ENCODE data around the gene NOXA1. TPM values are rescaled to one million over a fixed set of nuclear protein-coding genes. Genes with fewer than 3 reads are reported as not detected.

NOXA1 gene
- total and polyA plus RNA-seq, 2 donors from 2014 or later, result 19.1 to 21.8 TPM

DNA sequence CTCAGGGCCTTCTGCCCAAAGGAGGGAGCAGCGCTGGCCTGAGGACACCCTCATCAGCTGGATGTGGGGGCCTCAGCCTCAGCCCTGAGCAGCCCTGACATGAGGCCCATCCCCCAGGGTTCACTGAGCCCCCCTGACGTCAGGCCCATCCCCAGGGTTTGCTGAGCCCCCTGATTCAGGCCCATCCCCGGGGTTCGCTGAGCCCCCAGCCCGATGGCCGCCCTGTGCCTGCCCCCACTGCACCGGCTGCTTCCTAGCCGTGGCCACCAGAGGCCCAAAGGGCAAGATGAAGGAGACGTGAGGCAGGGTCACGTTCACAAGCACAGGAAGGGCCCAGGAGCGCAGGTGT lies 55.4 kb downstream of the NOXA1 start:
- TF ChIP-seq, protein P1, sequence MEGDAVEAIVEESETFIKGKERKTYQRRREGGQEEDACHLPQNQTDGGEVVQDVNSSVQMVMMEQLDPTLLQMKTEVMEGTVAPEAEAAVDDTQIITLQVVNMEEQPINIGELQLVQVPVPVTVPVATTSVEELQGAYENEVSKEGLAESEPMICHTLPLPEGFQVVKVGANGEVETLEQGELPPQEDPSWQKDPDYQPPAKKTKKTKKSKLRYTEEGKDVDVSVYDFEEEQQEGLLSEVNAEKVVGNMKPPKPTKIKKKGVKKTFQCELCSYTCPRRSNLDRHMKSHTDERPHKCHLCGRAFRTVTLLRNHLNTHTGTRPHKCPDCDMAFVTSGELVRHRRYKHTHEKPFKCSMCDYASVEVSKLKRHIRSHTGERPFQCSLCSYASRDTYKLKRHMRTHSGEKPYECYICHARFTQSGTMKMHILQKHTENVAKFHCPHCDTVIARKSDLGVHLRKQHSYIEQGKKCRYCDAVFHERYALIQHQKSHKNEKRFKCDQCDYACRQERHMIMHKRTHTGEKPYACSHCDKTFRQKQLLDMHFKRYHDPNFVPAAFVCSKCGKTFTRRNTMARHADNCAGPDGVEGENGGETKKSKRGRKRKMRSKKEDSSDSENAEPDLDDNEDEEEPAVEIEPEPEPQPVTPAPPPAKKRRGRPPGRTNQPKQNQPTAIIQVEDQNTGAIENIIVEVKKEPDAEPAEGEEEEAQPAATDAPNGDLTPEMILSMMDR (IDR thresholded peaks at IDR 0.05; ENCODE audit: borderline replicate concordance, extremely low read depth, insufficient read depth), result no peak
- H3K27me3 ChIP-seq (ENCODE audit: control insufficient read depth, insufficient read depth, low read length), result no peaks in the 10 kb centered on the region

DNA sequence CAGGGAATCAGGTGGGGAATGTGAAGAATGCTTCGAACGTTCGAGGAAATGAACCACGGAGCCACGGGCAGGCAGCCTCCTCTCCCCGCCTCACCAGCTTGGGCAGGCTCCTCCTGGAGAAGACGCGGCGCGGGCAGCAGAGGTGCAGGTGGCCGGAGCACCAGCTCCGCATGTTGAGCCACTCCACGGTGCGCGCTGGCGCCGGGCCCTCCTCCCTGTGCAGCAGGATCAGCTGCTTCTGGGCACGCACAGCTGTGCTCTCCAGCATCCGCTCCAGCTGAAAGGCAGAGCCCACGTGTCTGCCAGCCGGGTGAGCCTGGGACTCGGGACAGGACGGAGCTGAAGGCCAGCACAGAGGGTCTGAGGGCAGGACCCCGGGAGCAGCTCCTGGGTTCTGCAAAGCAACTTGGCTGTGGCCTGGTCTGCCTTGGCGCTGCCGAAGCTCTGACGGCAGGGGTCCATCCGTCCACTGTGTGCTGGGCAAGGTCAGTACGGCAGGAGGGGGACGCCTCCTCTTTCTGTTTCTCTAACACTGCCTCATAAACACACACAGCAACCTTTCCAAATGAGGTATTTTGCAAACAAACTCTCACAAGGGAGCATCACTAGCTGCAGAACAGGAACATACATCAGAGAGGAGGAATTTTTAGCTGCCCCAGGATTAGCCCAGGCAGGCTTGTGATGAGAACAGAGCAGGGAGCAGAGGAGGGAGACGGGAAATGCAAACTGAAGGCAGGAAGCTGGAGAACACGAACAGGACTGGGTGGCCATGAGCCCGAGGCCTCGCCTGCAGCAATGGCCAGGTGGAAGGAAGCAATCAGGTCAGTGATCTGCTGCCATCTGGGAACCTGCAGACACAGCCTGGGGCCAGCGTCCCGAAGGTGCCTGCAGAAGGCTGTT lies 56.0 kb downstream of the NOXA1 start:
- no peak overlapping the region for H3K4me3 ChIP-seq (ENCODE audit: low read length in 3 of 3)
- intact Hi-C loops (cut with DNase I), result no loop called here
- H3K9me3 ChIP-seq (ENCODE audit: control insufficient read depth in 2 of 3, insufficient read depth in 1 of 3, low read length in 3 of 3), result peaks cover 0 to 9% (median 5%) of the 10 kb centered on the region in 3 donors
- TF ChIP-seq, protein P1 (IDR thresholded peaks at IDR 0.05; ENCODE audit: borderline replicate concordance, extremely low read depth, insufficient read depth), result no peak
- H3K27ac ChIP-seq (ENCODE audit: low read depth in 2 of 2, low read length in 2 of 2), result no peak overlapping the region
- DNase-seq, result peak in 4 of 5 donors; percentile 55 to 64 (median 60)
- no peaks in the 10 kb centered on the region for H3K36me3 ChIP-seq (ENCODE audit: control insufficient read depth in 2 of 3, insufficient read depth in 3 of 3, low read length in 3 of 3)
- no peaks in the 10 kb centered on the region for H3K27me3 ChIP-seq (ENCODE audit: control insufficient read depth, insufficient read depth, low read length)
- no peak for FAIRE-seq
- H3K9ac ChIP-seq (ENCODE audit: low read length in 3 of 3), result no peak overlapping the region
- H3K4me1 ChIP-seq (ENCODE audit: control insufficient read depth in 2 of 3, insufficient read depth in 2 of 3, low read depth in 1 of 3, low read length in 3 of 3), result no peaks in the 10 kb centered on the region

More for the DNA sequence above, 55.4 kb downstream of the NOXA1 start:
- intact Hi-C loops (cut with DNase I), result no loop called here
- Histone ChIP-seq H3K9ac (ENCODE audit: low read length in 3 of 3) (no peak overlapping the region), H3K36me3 (ENCODE audit: control insufficient read depth in 2 of 3, insufficient read depth in 3 of 3, low read length in 3 of 3) (no peaks in the 10 kb centered on the region), H3K9me3 (ENCODE audit: control insufficient read depth in 2 of 3, insufficient read depth in 1 of 3, low read length in 3 of 3) (peaks cover 0 to 9% (median 5%) of the 10 kb centered on the region in 3 donors), H3K4me1 (ENCODE audit: control insufficient read depth in 2 of 3, insufficient read depth in 2 of 3, low read depth in 1 of 3, low read length in 3 of 3) (no peaks in the 10 kb centered on the region), H3K4me3 (ENCODE audit: low read length in 3 of 3) (no peak overlapping the region), H3K27ac (ENCODE audit: low read depth in 2 of 2, low read length in 2 of 2) (no peak overlapping the region)
- DNase-seq (no peak), FAIRE-seq (no peak)

DNA sequence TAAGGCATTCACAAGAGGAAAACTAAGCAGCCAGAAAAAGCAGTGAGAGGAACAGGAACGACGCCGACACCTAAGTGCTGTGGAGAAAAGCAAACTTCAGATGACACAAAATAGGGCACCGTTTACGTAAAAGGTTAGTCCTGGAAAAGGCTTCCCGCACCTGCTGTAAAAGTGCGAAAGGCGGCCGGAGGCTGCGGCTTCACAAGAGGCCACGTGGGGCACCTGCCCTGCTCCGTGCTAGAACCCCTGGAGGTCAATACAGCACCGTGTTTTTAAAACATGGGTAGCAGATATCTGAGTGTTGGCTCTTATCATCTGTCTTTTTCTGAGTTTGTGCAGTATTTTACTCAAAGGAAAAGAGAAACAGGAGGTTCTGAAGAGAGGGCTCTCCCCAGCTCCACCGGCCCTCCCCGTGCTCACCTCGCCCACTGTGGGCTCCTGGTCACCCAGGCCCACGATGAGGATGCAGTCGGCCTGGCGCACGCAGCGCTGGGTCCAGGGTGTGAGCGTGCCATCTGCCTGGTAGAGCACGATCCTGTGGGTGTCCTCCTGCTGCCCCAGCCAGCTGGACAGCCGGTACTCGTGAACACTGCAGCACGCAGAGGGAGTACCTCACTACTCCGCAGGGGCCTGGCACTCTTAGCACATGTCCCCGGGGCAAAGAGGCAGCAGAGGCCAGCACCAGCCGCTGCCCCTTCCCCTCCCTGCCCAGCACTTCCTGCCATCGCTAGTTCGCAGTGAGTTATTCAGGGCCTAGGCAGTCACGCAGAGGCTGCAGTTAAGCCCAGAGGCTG lies 56.9 kb downstream of the NOXA1 start:
- no peaks in the 10 kb centered on the region for H3K36me3 ChIP-seq (ENCODE audit: control insufficient read depth in 2 of 3, insufficient read depth in 3 of 3, low read length in 3 of 3)
- no peak overlapping the region for H3K9ac ChIP-seq (ENCODE audit: low read length in 3 of 3)
- no peak overlapping the region for H3K27ac ChIP-seq (ENCODE audit: low read depth in 2 of 2, low read length in 2 of 2)
- DNase-seq (peak in 1 of 5 donors; percentile 67), FAIRE-seq (no peak)
- no peaks in the 10 kb centered on the region for H3K4me1 ChIP-seq (ENCODE audit: control insufficient read depth in 2 of 3, insufficient read depth in 2 of 3, low read depth in 1 of 3, low read length in 3 of 3)
- H3K4me3 ChIP-seq (ENCODE audit: low read length in 3 of 3), result no peak overlapping the region
- TF ChIP-seq, protein P1 (IDR thresholded peaks at IDR 0.05; ENCODE audit: borderline replicate concordance, extremely low read depth, insufficient read depth), result no peak
- H3K27me3 ChIP-seq (ENCODE audit: control insufficient read depth, insufficient read depth, low read length), result no peaks in the 10 kb centered on the region
- H3K9me3 ChIP-seq (ENCODE audit: control insufficient read depth in 2 of 3, insufficient read depth in 1 of 3, low read length in 3 of 3), result peaks cover 0 to 8% (median 5%) of the 10 kb centered on the region in 3 donors
- intact Hi-C loops (cut with DNase I), result no loop called here
